MCF 10A (cell line): Measurements from ENCODE around the gene GCC2. TPM values are rescaled to one million over a fixed set of nuclear protein-coding genes. Genes with fewer than 3 reads are reported as not detected.

Experiments used
- BruUV-seq: library from RNA; stranded (reverse); fragments of 400-500 nt; replicated peaks from 2 replicates; lab custom pipeline; 2021; lab: Mats Ljungman, UMichigan
- CTCF ChIA-PET: fragments of 300-600 bp; sonication (Branson Sonifier 250); formaldehyde crosslinking; extraction: SDS; loops from one replicate; lab custom pipeline; 2021; ENCODE audit warnings: antibody characterized with exemption, inconsistent platforms; lab: Yijun Ruan, JAX
- POLR2A ChIA-PET: fragments of 300-600, 350-650 bp; sonication (Branson Sonifier 250); formaldehyde crosslinking; extraction: SDS; loops from one replicate; lab custom pipeline; 2020; ENCODE audit warnings: antibody characterized with exemption, inconsistent platforms; lab: Yijun Ruan, JAX
- DNase-seq: peaks from one replicate; pipeline ENCODE4 v3.0.0-alpha.2; 2018; ENCODE audit not compliant: unreplicated experiment
- H3K27ac Mint-ChIP-seq: one replicate; pipeline ENCODE4 v1.8.0; 2022; ENCODE audit warnings: mild to moderate bottlenecking, low read depth, mixed read lengths; ENCODE audit not compliant: unreplicated experiment
- H3K27me3 Mint-ChIP-seq: one replicate; pipeline ENCODE4 v1.8.0; 2022; ENCODE audit warnings: mixed read lengths; ENCODE audit not compliant: insufficient read depth, unreplicated experiment
- H3K36me3 Mint-ChIP-seq: one replicate; pipeline ENCODE4 v1.8.0; 2022; ENCODE audit warnings: mild to moderate bottlenecking, moderate library complexity, mixed read lengths; ENCODE audit not compliant: insufficient read depth, unreplicated experiment
- H3K4me1 Mint-ChIP-seq: one replicate; pipeline ENCODE4 v1.8.0; 2022; ENCODE audit warnings: mixed read lengths; ENCODE audit not compliant: insufficient read depth, unreplicated experiment
- H3K4me3 Mint-ChIP-seq: one replicate; pipeline ENCODE4 v1.8.0; 2022; ENCODE audit warnings: mild to moderate bottlenecking, moderate library complexity, mixed read lengths; ENCODE audit not compliant: unreplicated experiment
- H3K9me3 Mint-ChIP-seq: one replicate; pipeline ENCODE4 v1.8.0; 2022; ENCODE audit warnings: mixed read lengths; ENCODE audit not compliant: unreplicated experiment
- intact Hi-C: fragments of 100-400 bp; cut with micrococcal nuclease; formaldehyde crosslinking; loops from 2 replicates; pipeline ENCODE4 v1.14.1; 2022
- total RNA-seq: library from RNA; stranded (reverse); gene quantifications from 2 replicates; pipeline ENCODE4 v1.2.3, GENCODE V29; 2022
- TF ChIP-seq, protein P1 (sequence below): fragments of 200-600 bp; IDR thresholded peaks from one replicate; pipeline ENCODE4 v1.8.0; 2022; ENCODE audit warnings: antibody characterized with exemption, mild to moderate bottlenecking; ENCODE audit not compliant: unreplicated experiment

Gene GCC2
- total RNA-seq, 1 experiment from 2014 or later: 29.8 TPM

GRCh38 chr2:108531674-108532055 lies 82.7 kb downstream of the GCC2 start:
- H3K9me3 Mint-ChIP-seq: no peaks in the 10 kb centered on the region
- intact Hi-C loops: loop anchor here (2.0 kb wide), 1 partner anchor 39 kb away; no protein-coding TSS in a partner anchor
- H3K4me1 Mint-ChIP-seq: peaks cover 22% of the 10 kb centered on the region
- H3K27ac Mint-ChIP-seq: no peak overlapping the region
- H3K36me3 Mint-ChIP-seq: no peaks in the 10 kb centered on the region
- no peaks in the 10 kb centered on the region for H3K27me3 Mint-ChIP-seq
- no TSS peak for BruUV-seq
- ChIA-PET CTCF (interaction anchor here (1.1 kb wide), 1 partner anchor 105 kb away, joined by 4 read pairs; no protein-coding TSS in a partner anchor), POLR2A (interaction anchor here (0.7 to 8.6 kb wide), 4 partner anchors 39 to 106 kb away, joined by 3 to 263 read pairs (median 18); no protein-coding TSS in a partner anchor)
- no peak overlapping the region for H3K4me3 Mint-ChIP-seq
- TF ChIP-seq, protein P1, sequence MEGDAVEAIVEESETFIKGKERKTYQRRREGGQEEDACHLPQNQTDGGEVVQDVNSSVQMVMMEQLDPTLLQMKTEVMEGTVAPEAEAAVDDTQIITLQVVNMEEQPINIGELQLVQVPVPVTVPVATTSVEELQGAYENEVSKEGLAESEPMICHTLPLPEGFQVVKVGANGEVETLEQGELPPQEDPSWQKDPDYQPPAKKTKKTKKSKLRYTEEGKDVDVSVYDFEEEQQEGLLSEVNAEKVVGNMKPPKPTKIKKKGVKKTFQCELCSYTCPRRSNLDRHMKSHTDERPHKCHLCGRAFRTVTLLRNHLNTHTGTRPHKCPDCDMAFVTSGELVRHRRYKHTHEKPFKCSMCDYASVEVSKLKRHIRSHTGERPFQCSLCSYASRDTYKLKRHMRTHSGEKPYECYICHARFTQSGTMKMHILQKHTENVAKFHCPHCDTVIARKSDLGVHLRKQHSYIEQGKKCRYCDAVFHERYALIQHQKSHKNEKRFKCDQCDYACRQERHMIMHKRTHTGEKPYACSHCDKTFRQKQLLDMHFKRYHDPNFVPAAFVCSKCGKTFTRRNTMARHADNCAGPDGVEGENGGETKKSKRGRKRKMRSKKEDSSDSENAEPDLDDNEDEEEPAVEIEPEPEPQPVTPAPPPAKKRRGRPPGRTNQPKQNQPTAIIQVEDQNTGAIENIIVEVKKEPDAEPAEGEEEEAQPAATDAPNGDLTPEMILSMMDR: no peak
- no peak for DNase-seq

DNA sequence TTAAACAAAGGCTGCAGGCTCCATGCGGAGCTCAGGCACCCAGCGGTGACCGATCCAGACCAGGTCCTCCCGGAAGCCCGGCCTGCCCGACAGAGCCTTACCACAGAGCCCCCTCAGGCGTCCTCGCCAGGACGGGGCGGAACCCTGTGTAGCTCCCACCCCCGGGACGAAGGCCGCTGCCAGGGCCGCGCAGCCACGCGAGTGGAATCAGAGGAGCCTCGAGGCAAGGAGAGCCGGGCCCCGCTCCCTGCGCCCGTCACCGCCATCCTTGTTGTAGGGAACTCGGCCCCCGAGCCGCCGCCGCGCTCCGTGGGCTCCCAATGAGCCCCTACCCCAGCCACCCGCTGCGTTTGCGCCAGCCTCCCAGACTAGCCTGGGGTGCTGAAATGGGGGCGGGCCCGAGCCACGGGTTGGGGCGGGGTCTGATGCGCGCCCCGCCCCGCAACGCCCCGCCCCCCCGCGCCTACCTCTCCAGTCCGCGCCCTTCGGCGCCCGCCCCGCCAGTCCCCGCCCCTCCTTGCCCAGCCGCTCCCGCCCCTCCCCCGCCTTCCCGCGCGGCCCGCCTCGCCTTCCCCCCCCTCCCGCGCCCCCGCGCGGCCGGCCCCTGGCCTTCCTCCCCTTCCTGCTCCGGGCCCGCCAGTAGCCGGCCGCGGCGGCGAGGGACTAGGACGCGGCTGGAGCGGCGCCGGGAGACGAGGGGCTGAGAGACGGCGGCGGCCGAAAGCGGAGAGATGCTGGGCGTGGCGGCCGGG lies 85.0 kb downstream of the GCC2 start, which contains the start of gene LIMS1:
TSS of gene LIMS1 (plus strand) at position 639 of the 752 bp plus-strand sequence. CDS start at position 732, 93 bp downstream.
- intact Hi-C loops: loop anchor here (1.0 to 2.0 kb wide), 3 partner anchors 39 to 50 kb away; no protein-coding TSS in a partner anchor
- peak within 1 kb of the TSS; percentile 83 for H3K27ac Mint-ChIP-seq
- no peaks in the 10 kb centered on the region for H3K36me3 Mint-ChIP-seq

GRCh38 chr2:108534584-108535356 lies 85.8 kb downstream of the GCC2 start:
- H3K4me1 Mint-ChIP-seq: peaks cover 34% of the 10 kb centered on the region
- BruUV-seq: no TSS peak
- ChIA-PET CTCF (interaction anchor here (0.7 to 3.9 kb wide), 8 partner anchors 15 to 102 kb away, joined by 3 to 29 read pairs (median 6); partner anchors contain the start of gene GCC2), POLR2A (interaction anchor here (0.7 to 8.6 kb wide), 17 partner anchors 15 to 192 kb away, joined by 3 to 263 read pairs (median 6); partner anchors contain the start of genes GCC2 and RANBP2)
- intact Hi-C loops: loop anchor here (1.0 kb wide), 1 partner anchor 39 kb away; no protein-coding TSS in a partner anchor
- peak; percentile 45 for DNase-seq
- no peaks in the 10 kb centered on the region for H3K36me3 Mint-ChIP-seq
- H3K27ac Mint-ChIP-seq: peak overlapping the region; percentile 83
- H3K9me3 Mint-ChIP-seq: no peaks in the 10 kb centered on the region
- H3K4me3 Mint-ChIP-seq: peak overlapping the region; percentile 90
- no peaks in the 10 kb centered on the region for H3K27me3 Mint-ChIP-seq
- TF ChIP-seq, protein P1: no peak

More for the DNA sequence above, 85.0 kb downstream of the GCC2 start, which contains the start of gene LIMS1:
- POLR2A ChIA-PET: interaction anchor here (0.6 to 8.6 kb wide), 19 partner anchors 9 to 1079 kb away, joined by 3 to 263 read pairs (median 6); partner anchors contain the start of genes GCC2 and RANBP2
- Mint-ChIP-seq H3K4me3 (peak within 1 kb of the TSS; percentile 90), H3K4me1 (peaks cover 34% of the 10 kb centered on the region), H3K27me3 (no peaks in the 10 kb centered on the region), H3K9me3 (no peaks in the 10 kb centered on the region)
- peak; percentile 90 for DNase-seq
- CTCF ChIA-PET: interaction anchor here (0.6 to 3.9 kb wide), 11 partner anchors 15 to 183 kb away, joined by 3 to 29 read pairs (median 4); no protein-coding TSS in a partner anchor
- no TSS peak for BruUV-seq
- TF ChIP-seq, protein P1: no peak
